Ascending aorta (tissue), 2 donors: ENCODE results near the gene FAM78B. TPM values are rescaled to one million over a fixed set of nuclear protein-coding genes. Genes with fewer than 3 reads are reported as not detected.

Experiments used
- DNase-seq, 2 donors: peaks; one replicate each; pipeline ENCODE4 v3.0.0-alpha.2; 2019; ENCODE audit warnings: low spot score in 2 of 2
- H3K27ac ChIP-seq, 2 donors: fragments of 200-600 bp; sonication (generic); one replicate each; pipeline ENCODE4 v1.5.1; 2016 to 2017; ENCODE audit warnings: mild to moderate bottlenecking in 1 of 2
- H3K27me3 ChIP-seq: fragments of 200-600 bp; sonication (generic); one replicate; pipeline ENCODE4 v1.5.1; 2017
- H3K36me3 ChIP-seq, 2 donors: fragments of 200-600 bp; sonication (generic); one replicate each; pipeline ENCODE4 v1.5.1; 2016
- H3K4me1 ChIP-seq, 2 donors: fragments of 200-600 bp; sonication (generic); one replicate each; pipeline ENCODE4 v1.5.1; 2016 to 2017; ENCODE audit warnings: mild to moderate bottlenecking in 1 of 2
- H3K4me3 ChIP-seq, 2 donors: fragments of 200-600 bp; sonication (generic); one replicate each; pipeline ENCODE4 v1.5.1; 2016 to 2017; ENCODE audit warnings: mild to moderate bottlenecking in 1 of 2
- H3K9me3 ChIP-seq, 2 donors: fragments of 200-600 bp; sonication (generic); one replicate each; pipeline ENCODE4 v1.5.1; 2016
- intact Hi-C: fragments of 100-400 bp; cut with DNase I; formaldehyde crosslinking; loops from one replicate; pipeline ENCODE4 v1.15.1; 2023
- total RNA-seq: library from RNA; depleted of rRNA; stranded (reverse); fragments of >200 nt; gene quantifications from one replicate; pipeline ENCODE4 v1.1.0, GENCODE V29; 2016
- TF ChIP-seq, protein P1 (sequence below), 3 experiments: fragments of 200-600 bp in 2 of 3; fragments of 450-650 bp in 1 of 3; sonication (generic) in 2 of 3; IDR thresholded peaks; one replicate each; pipeline ENCODE4 v1.5.1; 2016 to 2019; ENCODE audit warnings: antibody characterized with exemption in 3 of 3, mild to moderate bottlenecking in 1 of 3, moderate library complexity in 1 of 3

FAM78B gene, protein sequence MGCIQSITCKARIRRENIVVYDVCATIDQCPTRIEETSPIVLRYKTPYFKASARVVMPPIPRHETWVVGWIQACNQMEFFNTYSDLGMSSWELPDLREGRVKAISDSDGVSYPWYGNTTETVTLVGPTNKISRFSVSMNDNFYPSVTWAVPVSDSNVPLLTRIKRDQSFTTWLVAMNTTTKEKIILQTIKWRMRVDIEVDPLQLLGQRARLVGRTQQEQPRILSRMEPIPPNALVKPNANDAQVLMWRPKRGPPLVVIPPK
- not detected for total RNA-seq

DNA sequence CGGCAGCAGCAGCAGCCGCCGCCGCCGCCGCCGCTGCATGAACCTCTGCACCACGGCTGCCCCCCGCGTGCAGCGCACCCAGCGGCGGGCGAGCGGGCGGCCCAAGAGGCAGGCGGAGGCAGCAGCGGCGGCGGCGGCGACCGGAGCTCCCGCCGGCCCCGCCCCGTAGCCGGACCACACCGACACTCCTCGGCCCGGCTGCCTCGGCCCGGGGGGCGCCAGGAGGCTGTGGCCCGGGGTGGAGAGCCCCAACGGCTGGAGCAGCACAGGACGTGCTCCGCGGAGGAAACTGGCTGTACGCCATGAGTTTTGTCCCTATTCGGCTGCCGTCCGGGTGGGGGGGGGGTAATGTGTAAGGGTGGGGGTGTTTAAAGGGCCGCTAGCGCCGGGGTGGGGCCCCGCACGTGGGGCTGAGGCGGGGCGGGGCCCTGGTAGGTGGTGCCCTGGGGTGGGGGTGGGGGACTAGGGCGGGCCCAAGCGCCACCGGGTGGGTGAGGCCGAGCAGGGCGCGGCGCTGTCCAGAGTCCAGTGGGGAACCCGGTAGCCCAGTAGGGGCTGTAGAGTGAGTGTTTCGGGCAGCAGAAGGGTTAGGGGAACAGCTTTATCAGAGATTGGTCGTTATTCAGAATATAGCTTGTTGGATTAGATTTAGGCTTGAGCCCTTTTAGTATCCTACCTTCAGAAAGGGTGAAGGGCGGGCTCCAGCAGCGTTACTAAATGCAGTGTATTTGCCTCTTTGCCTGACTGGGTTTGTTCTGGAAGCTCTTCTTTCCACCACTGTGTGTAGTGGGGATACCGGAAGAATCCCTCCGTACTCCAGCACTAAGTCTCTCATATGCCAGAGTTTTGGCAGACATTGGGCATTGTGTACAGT lies at the start of gene FAM78B:
FAM78B (minus strand) TSS at position 304 of the 874 bp plus-strand sequence. CDS start 753 bp downstream, outside the sequence.
- Histone ChIP-seq H3K4me1 (no peaks in the 10 kb centered on the region), H3K27ac (no peak within 1 kb of the TSS), H3K9me3 (no peaks in the 10 kb centered on the region), H3K27me3 (no peaks in the 10 kb centered on the region), H3K36me3 (no peaks in the 10 kb centered on the region), H3K4me3 (peak within 1 kb of the TSS; percentile 81 to 91)
- intact Hi-C loops: no loop called here
- TF ChIP-seq, protein P1, sequence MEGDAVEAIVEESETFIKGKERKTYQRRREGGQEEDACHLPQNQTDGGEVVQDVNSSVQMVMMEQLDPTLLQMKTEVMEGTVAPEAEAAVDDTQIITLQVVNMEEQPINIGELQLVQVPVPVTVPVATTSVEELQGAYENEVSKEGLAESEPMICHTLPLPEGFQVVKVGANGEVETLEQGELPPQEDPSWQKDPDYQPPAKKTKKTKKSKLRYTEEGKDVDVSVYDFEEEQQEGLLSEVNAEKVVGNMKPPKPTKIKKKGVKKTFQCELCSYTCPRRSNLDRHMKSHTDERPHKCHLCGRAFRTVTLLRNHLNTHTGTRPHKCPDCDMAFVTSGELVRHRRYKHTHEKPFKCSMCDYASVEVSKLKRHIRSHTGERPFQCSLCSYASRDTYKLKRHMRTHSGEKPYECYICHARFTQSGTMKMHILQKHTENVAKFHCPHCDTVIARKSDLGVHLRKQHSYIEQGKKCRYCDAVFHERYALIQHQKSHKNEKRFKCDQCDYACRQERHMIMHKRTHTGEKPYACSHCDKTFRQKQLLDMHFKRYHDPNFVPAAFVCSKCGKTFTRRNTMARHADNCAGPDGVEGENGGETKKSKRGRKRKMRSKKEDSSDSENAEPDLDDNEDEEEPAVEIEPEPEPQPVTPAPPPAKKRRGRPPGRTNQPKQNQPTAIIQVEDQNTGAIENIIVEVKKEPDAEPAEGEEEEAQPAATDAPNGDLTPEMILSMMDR (IDR thresholded peaks at IDR 0.05): no peak
- peak in 1 of 2 donors; percentile 75 for DNase-seq

DNA sequence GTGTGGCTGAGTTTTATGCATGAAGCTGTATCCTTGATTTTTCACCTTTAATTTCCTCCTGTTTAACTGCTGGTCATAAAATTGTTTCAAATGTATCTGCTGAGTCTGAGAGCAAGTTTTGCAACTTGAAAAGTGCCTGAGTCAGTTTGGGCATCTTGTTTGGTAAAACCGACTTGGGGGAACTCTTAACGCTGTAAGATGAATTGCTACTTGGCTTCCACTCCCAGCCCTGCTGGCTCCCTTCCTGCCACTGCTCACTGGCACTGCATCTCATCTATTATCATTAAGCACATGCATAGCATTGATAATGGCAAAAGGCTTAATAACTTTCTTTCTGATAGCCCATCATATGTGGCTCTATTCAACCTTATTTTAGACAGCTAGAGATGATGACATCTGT lies 35.7 kb upstream of the FAM78B start:
- no peak for DNase-seq
- no peak overlapping the region for H3K4me3 ChIP-seq
- no peaks in the 10 kb centered on the region for H3K36me3 ChIP-seq
- no peaks in the 10 kb centered on the region for H3K27me3 ChIP-seq
- H3K27ac ChIP-seq: no peak overlapping the region
- no peaks in the 10 kb centered on the region for H3K4me1 ChIP-seq
- TF ChIP-seq, protein P1 (IDR thresholded peaks at IDR 0.05): no peak
- intact Hi-C loops: no loop called here
- no peaks in the 10 kb centered on the region for H3K9me3 ChIP-seq

DNA sequence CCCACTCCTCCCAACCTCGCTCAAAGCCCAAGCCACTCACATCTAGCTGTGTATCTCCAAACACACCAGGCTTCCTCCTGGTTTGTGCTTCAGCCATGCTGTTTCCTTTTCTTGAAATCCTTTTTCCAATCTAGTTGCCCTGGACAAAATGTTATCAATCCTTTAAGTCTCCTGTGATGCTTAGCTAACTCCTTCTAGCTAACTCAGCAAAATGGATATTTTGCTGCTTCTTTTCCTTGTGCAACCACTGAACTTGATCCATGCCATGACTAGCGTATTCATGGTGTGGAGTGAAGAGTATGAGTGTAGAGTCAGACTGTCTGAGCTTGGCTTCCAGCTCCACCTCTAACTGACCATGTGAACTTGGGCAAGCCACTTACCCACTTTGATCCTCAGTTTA lies 33.9 kb upstream of the FAM78B start:
- H3K4me3 ChIP-seq: no peak overlapping the region
- H3K9me3 ChIP-seq: no peaks in the 10 kb centered on the region
- no peak overlapping the region for H3K27ac ChIP-seq
- H3K4me1 ChIP-seq: no peaks in the 10 kb centered on the region
- no peak for DNase-seq
- H3K27me3 ChIP-seq: no peaks in the 10 kb centered on the region
- TF ChIP-seq, protein P1 (IDR thresholded peaks at IDR 0.05): no peak
- intact Hi-C loops: no loop called here
- H3K36me3 ChIP-seq: no peaks in the 10 kb centered on the region

DNA sequence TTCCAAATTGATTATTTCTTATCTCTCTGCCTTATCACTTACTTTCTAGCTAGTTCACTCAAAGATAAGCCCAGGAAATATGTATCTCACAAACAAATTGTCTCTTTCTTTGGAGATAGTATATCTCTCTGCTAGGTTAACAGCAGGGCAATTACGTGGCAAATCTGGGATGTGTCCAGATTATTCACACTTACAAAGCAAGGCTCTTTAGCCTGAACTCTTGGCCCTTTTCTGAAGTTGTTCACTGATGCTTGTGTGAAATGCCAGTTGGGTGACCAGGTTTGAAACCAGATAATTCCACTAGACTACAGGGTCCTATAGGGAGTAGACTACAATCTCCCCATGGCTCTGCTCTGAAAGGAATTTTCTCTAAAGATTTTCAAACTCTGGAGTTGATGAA lies 30.8 kb upstream of the FAM78B start:
- H3K4me3 ChIP-seq: no peak overlapping the region
- intact Hi-C loops: no loop called here
- no peak for DNase-seq
- H3K27me3 ChIP-seq: no peaks in the 10 kb centered on the region
- TF ChIP-seq, protein P1 (IDR thresholded peaks at IDR 0.05): no peak
- H3K36me3 ChIP-seq: no peaks in the 10 kb centered on the region
- H3K4me1 ChIP-seq: no peaks in the 10 kb centered on the region
- H3K27ac ChIP-seq: no peak overlapping the region
- H3K9me3 ChIP-seq: no peaks in the 10 kb centered on the region

DNA sequence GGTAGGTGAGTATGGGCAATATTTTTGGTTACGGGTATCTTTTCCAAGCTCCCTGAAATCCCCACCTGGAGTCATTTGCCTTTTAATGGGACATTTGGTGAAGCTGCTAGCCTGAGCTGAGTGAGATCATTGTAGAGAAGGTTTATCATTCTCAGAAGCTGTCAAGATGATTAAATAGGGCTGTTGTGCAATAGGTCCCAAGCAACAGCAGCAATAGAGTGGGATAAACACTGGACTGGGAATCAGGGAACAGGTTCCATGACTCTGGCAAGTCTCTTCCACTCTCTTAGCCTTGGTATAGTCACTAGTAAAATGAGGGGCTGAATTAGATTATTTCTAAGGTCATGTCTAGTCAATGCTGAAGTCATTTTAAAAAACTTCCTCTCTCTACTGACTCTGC lies 30.3 kb upstream of the FAM78B start:
- no peak for DNase-seq
- no peak overlapping the region for H3K27ac ChIP-seq
- TF ChIP-seq, protein P1 (IDR thresholded peaks at IDR 0.05): no peak

More for the DNA sequence above, 30.3 kb upstream of the FAM78B start:
- Histone ChIP-seq H3K9me3 (no peaks in the 10 kb centered on the region), H3K27me3 (no peaks in the 10 kb centered on the region), H3K4me3 (no peak overlapping the region), H3K4me1 (no peaks in the 10 kb centered on the region), H3K36me3 (no peaks in the 10 kb centered on the region)
- intact Hi-C loops: no loop called here
